SK-N-SH (cell line): ENCODE data around the gene IER3IP1. TPM values are rescaled to one million over a fixed set of nuclear protein-coding genes. Genes with fewer than 3 reads are reported as not detected.

Experiments used
- CTCF ChIA-PET: fragments of 300-600, 350-600 bp; formaldehyde crosslinking; extraction: SDS; loops from one replicate; lab custom pipeline; 2021; lab: Yijun Ruan, JAX
- POLR2A ChIA-PET: fragments of 350-600 bp; sonication (Branson Sonifier 250); formaldehyde crosslinking; extraction: SDS; loops from one replicate; lab custom pipeline; 2020; ENCODE audit warnings: antibody characterized with exemption, inconsistent platforms; lab: Yijun Ruan, JAX
- DNase-seq: peaks from one replicate; pipeline ENCODE4 v3.0.0; 2012
- H2AFZ ChIP-seq: fragments of 200-600 bp; sonication (generic); 2 replicates; pipeline ENCODE4 v1.8.1; 2016; ENCODE audit warnings: antibody characterized with exemption, mild to moderate bottlenecking, low read depth
- H3F3A ChIP-seq: fragments of 200-600 bp; sonication (generic); replicated peaks from 2 replicates; pipeline ENCODE3; 2016; ENCODE audit warnings: antibody characterized with exemption, mild to moderate bottlenecking; ENCODE audit not compliant: insufficient read depth
- H3K27ac ChIP-seq, 2 experiments: fragments of 200-500 bp in 1 of 2; fragments of 200-600 bp in 1 of 2; sonication (Bioruptor generic) in 1 of 2; sonication (generic), shearing (Covaris generic) in 1 of 2; 2 replicates each; pipeline versions ENCODE4 v1.5.1 to v1.6.1; 2014 to 2016; ENCODE audit warnings: low read depth in 2 of 2, inconsistent platforms in 1 of 2, low read length in 1 of 2, mild to moderate bottlenecking in 1 of 2, mixed read lengths in 1 of 2
- H3K27me3 ChIP-seq: fragments of 200-600 bp; sonication (generic), shearing (Covaris generic); 2 replicates; pipeline ENCODE4 v1.6.1; 2016; ENCODE audit warnings: mixed run types; ENCODE audit not compliant: insufficient read depth
- H3K36me3 ChIP-seq, 2 experiments: fragments of 200-500 bp in 1 of 2; fragments of 200-600 bp in 1 of 2; sonication (Bioruptor generic) in 1 of 2; sonication (generic) in 1 of 2; replicated peaks in 1 of 2; 2 replicates each; pipeline versions ENCODE3 to v1.5.1; 2014 to 2016; ENCODE audit warnings: low read length in 1 of 2, mild to moderate bottlenecking in 1 of 2; ENCODE audit not compliant: insufficient read depth in 2 of 2, control insufficient read depth in 1 of 2
- H3K4me1 ChIP-seq, 2 experiments: fragments of 200-500 bp in 1 of 2; fragments of 200-600 bp in 1 of 2; sonication (Bioruptor generic) in 1 of 2; sonication (generic), shearing (Covaris generic) in 1 of 2; 2 replicates each; pipeline versions ENCODE4 v1.5.1 to v1.6.1; 2014 to 2016; ENCODE audit warnings: low read depth in 1 of 2, low read length in 1 of 2, mixed run types in 1 of 2; ENCODE audit not compliant: insufficient read depth in 2 of 2, control insufficient read depth in 1 of 2
- H3K4me2 ChIP-seq: fragments of 200-600 bp; sonication (generic), shearing (Covaris generic); 2 replicates; pipeline ENCODE4 v1.6.1; 2017; ENCODE audit warnings: mixed run types
- H3K4me3 ChIP-seq, 2 experiments: fragments of 200-500 bp in 1 of 2; fragments of 200-600 bp in 1 of 2; sonication (Bioruptor generic) in 1 of 2; sonication (generic), shearing (Covaris generic) in 1 of 2; 2 replicates each; pipeline versions ENCODE4 v1.5.1 to v1.8.1; 2014 to 2016; ENCODE audit warnings: low read depth in 2 of 2, inconsistent platforms in 1 of 2, low read length in 1 of 2, mild to moderate bottlenecking in 1 of 2, mixed read lengths in 1 of 2, moderate library complexity in 1 of 2
- H3K79me2 ChIP-seq: fragments of 200-600 bp; sonication (generic); 2 replicates; pipeline ENCODE4 v1.8.1; 2017; ENCODE audit warnings: mild to moderate bottlenecking; ENCODE audit not compliant: insufficient read depth
- H3K9ac ChIP-seq: fragments of 200-600 bp; sonication (generic); 2 replicates; pipeline ENCODE4 v1.6.1; 2017; ENCODE audit warnings: mixed run types
- H3K9me2 ChIP-seq: fragments of 200-600 bp; sonication (generic); 2 replicates; pipeline ENCODE4 v1.6.1; 2017; ENCODE audit warnings: mixed run types
- H3K9me3 ChIP-seq: fragments of 200-600 bp; sonication (generic); 2 replicates; pipeline ENCODE4 v1.6.1; 2017; ENCODE audit warnings: mixed run types, mild to moderate bottlenecking, moderate library complexity
- H4K20me1 ChIP-seq: fragments of 200-600 bp; sonication (generic); 2 replicates; pipeline ENCODE4 v1.6.1; 2017; ENCODE audit warnings: mild to moderate bottlenecking, mixed run types; ENCODE audit not compliant: insufficient read depth
- EZH2phosphoT487 ChIP-seq: fragments of 200-600 bp; sonication (generic); IDR thresholded peaks from 2 replicates; pipeline ENCODE4 v1.6.1; 2017; ENCODE audit warnings: low read depth, mixed run types, mild to moderate bottlenecking, antibody characterized with exemption, moderate library complexity, borderline replicate concordance
- FOSL2 ChIP-seq: IDR thresholded peaks from 2 replicates; pipeline ENCODE4 v1.4.0; 2012; ENCODE audit warnings: low read depth, mild to moderate bottlenecking, moderate library complexity, borderline replicate concordance
- GABPA ChIP-seq: IDR thresholded peaks from 2 replicates; pipeline ENCODE4 v1.4.0; 2012; ENCODE audit warnings: low read depth, mild to moderate bottlenecking
- IRF3 ChIP-seq: fragments of 150-350 bp; IDR thresholded peaks from 2 replicates; pipeline ENCODE4 v1.6.1; 2016; ENCODE audit warnings: mild to moderate bottlenecking, low read depth, low read length
- JUND ChIP-seq: IDR thresholded peaks from 2 replicates; pipeline ENCODE4 v1.4.0; 2012
- MAX ChIP-seq: IDR thresholded peaks from 2 replicates; pipeline ENCODE4 v1.4.0; 2012; ENCODE audit warnings: low read depth
- MEF2A ChIP-seq: IDR thresholded peaks from 2 replicates; pipeline ENCODE4 v1.4.0; 2012; ENCODE audit warnings: low read depth, borderline replicate concordance
- POLR2AphosphoS5 ChIP-seq: IDR thresholded peaks from 2 replicates; pipeline ENCODE4 v1.6.1; 2012; ENCODE audit warnings: low read depth, low read length
- TAF1 ChIP-seq: IDR thresholded peaks from 2 replicates; pipeline ENCODE4 v1.6.1; 2012; ENCODE audit warnings: low read depth, mild to moderate bottlenecking, low read length, moderate library complexity, borderline replicate concordance
- WGBS: methylation state at CpG from one replicate; pipeline ENCODE4 v1.1.6; 2017; ENCODE audit warnings: low lambda C conversion rate; 5-methylcytosine and 5-hydroxymethylcytosine counted together
- polyA plus RNA-seq, 3 experiments: library from polyadenylated mRNA; depleted of rRNA; stranded (reverse); fragments of >200 nt; gene quantifications; 2 replicates each; pipeline ENCODE4 v1.2.3, GENCODE V29; 2012

Gene IER3IP1
- polyA plus RNA-seq, 1 of the 3 experiments (the other 2 are of a cell fraction), result 13.7 TPM

GRCh38 chr18:47113796-47114540, 62.2 kb downstream of the IER3IP1 start:
- no peaks in the 10 kb centered on the region for H3K9me3 ChIP-seq
- H3K36me3 ChIP-seq, result peaks cover 40 to 72% of the 10 kb centered on the region in 2 experiments
- no peaks in the 10 kb centered on the region for H3F3A ChIP-seq
- no peak overlapping the region for H3K27ac ChIP-seq
- H3K79me2 ChIP-seq, result no peaks in the 10 kb centered on the region
- no peak overlapping the region for H3K9ac ChIP-seq
- DNase-seq, result no peak
- H3K4me2 ChIP-seq, result no peak overlapping the region
- peaks cover 0 to 6% of the 10 kb centered on the region in 2 experiments; a peak in 1 of 4 replicates for H3K4me1 ChIP-seq
- POLR2A ChIA-PET, result no interaction called here
- H3K9me2 ChIP-seq, result no peaks in the 10 kb centered on the region
- no peak overlapping the region for H3K4me3 ChIP-seq
- H2AFZ ChIP-seq, result no peak overlapping the region
- H3K27me3 ChIP-seq, result no peaks in the 10 kb centered on the region
- no peaks in the 10 kb centered on the region for H4K20me1 ChIP-seq
- WGBS, result 93% methylated on average over 2 of the region's 2 CpGs
- CTCF ChIA-PET, result interaction anchor here (0.8 to 11.0 kb wide), 5 partner anchors 9 to 641 kb away, joined by 3 to 67 read pairs (median 4); no protein-coding TSS in a partner anchor
- TF ChIP-seq TAF1, result no peak
- TF ChIP-seq EZH2phosphoT487, result no peak
- no peak for TF ChIP-seq JUND
- no peak for TF ChIP-seq MAX
- TF ChIP-seq GABPA, result no peak
- TF ChIP-seq MEF2A, result no peak
- TF ChIP-seq IRF3, result no peak
- TF ChIP-seq POLR2AphosphoS5, result no peak

GRCh38 chr18:47110492-47111274, 65.5 kb downstream of the IER3IP1 start:
- H2AFZ ChIP-seq, result no peak overlapping the region
- 93% methylated on average over 6 of the region's 6 CpGs for WGBS

More at GRCh38 chr18:47110492-47111274, 65.5 kb downstream of the IER3IP1 start:
- no peak overlapping the region for H3K4me3 ChIP-seq
- H3K27me3 ChIP-seq, result no peaks in the 10 kb centered on the region
- no peak for DNase-seq
- no peaks in the 10 kb centered on the region for H3K9me3 ChIP-seq
- no peaks in the 10 kb centered on the region for H4K20me1 ChIP-seq
- no peaks in the 10 kb centered on the region for H3K9me2 ChIP-seq
- ChIA-PET CTCF (interaction anchor here (1.2 to 11.0 kb wide), 6 partner anchors 9 to 638 kb away, joined by 3 to 67 read pairs (median 5); no protein-coding TSS in a partner anchor), POLR2A (interaction anchor here (2.1 kb wide), 1 partner anchor 39 kb away, joined by 6 read pairs; the partner anchor contains the start of gene HDHD2)
- peaks cover 53 to 95% of the 10 kb centered on the region in 2 experiments for H3K36me3 ChIP-seq
- no peaks in the 10 kb centered on the region for H3K79me2 ChIP-seq
- peaks cover 0 to 10% of the 10 kb centered on the region in 2 experiments; a peak in 1 of 4 replicates for H3K4me1 ChIP-seq
- H3K9ac ChIP-seq, result no peak overlapping the region
- no peak overlapping the region for H3K4me2 ChIP-seq
- no peaks in the 10 kb centered on the region for H3F3A ChIP-seq
- no peak for TF ChIP-seq FOSL2
- no peak overlapping the region for H3K27ac ChIP-seq
